ENCODE results near the gene SPINK4. TPM values are rescaled to one million over a fixed set of nuclear protein-coding genes. Genes with fewer than 3 reads are reported as not detected.

Gene SPINK4
- total RNA-seq, 3 donors from 2014 or later, result not detected

GRCh38 chr9:33294670-33295432 lies 54.9 kb downstream of the SPINK4 start:
- H3K36me3 ChIP-seq, result no peaks in the 10 kb centered on the region
- no peak for DNase-seq (ENCODE audit: low spot score in 2 of 2)
- peaks cover 0 to 29% of the 10 kb centered on the region in 2 donors for H3K4me1 ChIP-seq
- intact Hi-C loops (cut with DNase I; ENCODE audit: low total_unique reads), result no loop called here
- H3K27ac ChIP-seq, result no peak overlapping the region
- H3K9me3 ChIP-seq, result no peaks in the 10 kb centered on the region
- TF ChIP-seq, protein P1, sequence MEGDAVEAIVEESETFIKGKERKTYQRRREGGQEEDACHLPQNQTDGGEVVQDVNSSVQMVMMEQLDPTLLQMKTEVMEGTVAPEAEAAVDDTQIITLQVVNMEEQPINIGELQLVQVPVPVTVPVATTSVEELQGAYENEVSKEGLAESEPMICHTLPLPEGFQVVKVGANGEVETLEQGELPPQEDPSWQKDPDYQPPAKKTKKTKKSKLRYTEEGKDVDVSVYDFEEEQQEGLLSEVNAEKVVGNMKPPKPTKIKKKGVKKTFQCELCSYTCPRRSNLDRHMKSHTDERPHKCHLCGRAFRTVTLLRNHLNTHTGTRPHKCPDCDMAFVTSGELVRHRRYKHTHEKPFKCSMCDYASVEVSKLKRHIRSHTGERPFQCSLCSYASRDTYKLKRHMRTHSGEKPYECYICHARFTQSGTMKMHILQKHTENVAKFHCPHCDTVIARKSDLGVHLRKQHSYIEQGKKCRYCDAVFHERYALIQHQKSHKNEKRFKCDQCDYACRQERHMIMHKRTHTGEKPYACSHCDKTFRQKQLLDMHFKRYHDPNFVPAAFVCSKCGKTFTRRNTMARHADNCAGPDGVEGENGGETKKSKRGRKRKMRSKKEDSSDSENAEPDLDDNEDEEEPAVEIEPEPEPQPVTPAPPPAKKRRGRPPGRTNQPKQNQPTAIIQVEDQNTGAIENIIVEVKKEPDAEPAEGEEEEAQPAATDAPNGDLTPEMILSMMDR (IDR thresholded peaks at IDR 0.05), result no peak
- TF ChIP-seq POLR2AphosphoS5 (IDR thresholded peaks at IDR 0.05) (no peak), POLR2A (IDR thresholded peaks at IDR 0.05) (no peak)
- H3K27me3 ChIP-seq, result no peaks in the 10 kb centered on the region
- H3K4me3 ChIP-seq, result no peak overlapping the region

GRCh38 chr9:33295571-33295970 lies 55.6 kb downstream of the SPINK4 start:
- H3K27ac ChIP-seq, result no peak overlapping the region
- H3K4me1 ChIP-seq, result peaks cover 0 to 29% of the 10 kb centered on the region in 2 donors
- H3K27me3 ChIP-seq, result no peaks in the 10 kb centered on the region
- intact Hi-C loops (cut with DNase I; ENCODE audit: low total_unique reads), result no loop called here
- H3K36me3 ChIP-seq, result no peaks in the 10 kb centered on the region
- no peak for TF ChIP-seq POLR2A (IDR thresholded peaks at IDR 0.05)
- TF ChIP-seq POLR2AphosphoS5 (IDR thresholded peaks at IDR 0.05), result no peak
- TF ChIP-seq, protein P1 (IDR thresholded peaks at IDR 0.05), result no peak
- no peak overlapping the region for H3K4me3 ChIP-seq
- H3K9me3 ChIP-seq, result no peaks in the 10 kb centered on the region
- DNase-seq (ENCODE audit: low spot score in 2 of 2), result no peak

DNA sequence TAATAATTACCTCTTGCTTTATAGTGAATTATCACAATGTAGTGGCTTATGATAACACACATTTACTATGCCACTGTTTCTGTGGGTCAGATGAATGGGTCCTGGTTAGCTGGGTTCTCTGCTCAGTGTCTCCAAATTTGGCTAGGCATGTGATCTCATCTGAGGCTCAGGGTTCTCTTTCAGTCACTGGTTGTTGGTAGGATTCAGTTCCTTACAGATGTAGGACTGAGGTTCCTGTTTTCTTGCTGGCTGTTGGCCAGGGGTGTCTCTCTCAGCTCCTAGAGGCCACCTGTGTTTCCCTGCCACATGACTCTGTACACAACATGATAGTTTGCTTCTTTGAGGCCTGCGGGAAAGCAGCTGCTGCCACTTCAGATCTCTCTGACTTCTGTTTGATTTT lies 57.5 kb downstream of the SPINK4 start:
- intact Hi-C loops (cut with DNase I; ENCODE audit: low total_unique reads), result loop anchor here (2.0 kb wide), 1 partner anchor 15 kb away; no protein-coding TSS in a partner anchor
- Histone ChIP-seq H3K27me3 (no peaks in the 10 kb centered on the region), H3K4me3 (no peak overlapping the region), H3K9me3 (no peaks in the 10 kb centered on the region), H3K4me1 (peaks cover 0 to 23% of the 10 kb centered on the region in 2 donors), H3K27ac (no peak overlapping the region), H3K36me3 (no peaks in the 10 kb centered on the region)
- TF ChIP-seq POLR2AphosphoS5 (IDR thresholded peaks at IDR 0.05) (no peak), POLR2A (IDR thresholded peaks at IDR 0.05) (no peak)
- TF ChIP-seq, protein P1 (IDR thresholded peaks at IDR 0.05), result no peak
- no peak for DNase-seq (ENCODE audit: low spot score in 2 of 2)

Other genes with a start within 250 kb of the SPINK4 start
- 10 to 100 TPM; 24.8 to 34.1 (median 31.0) TPM for gene APTX, start 238.5 kb upstream of the SPINK4 start, total RNA-seq
- 100 to 1,000 TPM in 1 of 3 donors, 10 to 100 TPM in 2; 76.6 to 122 (median 89.5) TPM for gene DNAJA1, start 214.9 kb upstream of the SPINK4 start, total RNA-seq
- gene SMU1, start 163.5 kb upstream of the SPINK4 start, total RNA-seq, result 10 to 100 TPM; 19.8 to 22.1 (median 21.0) TPM
- gene B4GALT1, start 72.8 kb upstream of the SPINK4 start, total RNA-seq, result 10 to 100 TPM; 60.8 to 81.8 (median 66.2) TPM
- 10 to 100 TPM; 34.7 to 54.7 (median 44.9) TPM for gene BAG1, start 24.5 kb downstream of the SPINK4 start, total RNA-seq
- 10 to 100 TPM; 63.1 to 73.4 (median 65.5) TPM for gene CHMP5, start 24.9 kb downstream of the SPINK4 start, total RNA-seq
- gene NFX1, start 50.3 kb downstream of the SPINK4 start, total RNA-seq, result 10 to 100 TPM; 36.3 to 45.5 (median 38.3) TPM
- 100 to 1,000 TPM in 1 of 3 donors, 10 to 100 TPM in 2; 29.3 to 193 (median 38.3) TPM for gene AQP7, start 162.4 kb downstream of the SPINK4 start, total RNA-seq
- gene AQP3, start 207.4 kb downstream of the SPINK4 start, total RNA-seq, result 10 to 100 TPM; 19.0 to 47.9 (median 45.1) TPM
- gene NOL6, start 233.8 kb downstream of the SPINK4 start, total RNA-seq, result 10 to 100 TPM; 14.2 to 23.9 (median 22.3) TPM